HG02840 (cell line): ENCODE measurements around the gene RANGAP1.
A peak's percentile ranks its signal among the peaks of the same experiment; 100 is the strongest.

Source experiments
- ATAC-seq: cut with Tn5 transposase; IDR thresholded peaks from one replicate; pipeline ENCODE4 v1.9.1; 2021; ENCODE audit warnings: mild to moderate bottlenecking, moderate library complexity, moderate number of reproducible peaks; ENCODE audit not compliant: unreplicated experiment, low FRiP score

The RANGAP1 gene

GRCh38 chr22:41204066-41204465 lies 81.9 kb downstream of the RANGAP1 start:
- ATAC-seq = no peak

DNA sequence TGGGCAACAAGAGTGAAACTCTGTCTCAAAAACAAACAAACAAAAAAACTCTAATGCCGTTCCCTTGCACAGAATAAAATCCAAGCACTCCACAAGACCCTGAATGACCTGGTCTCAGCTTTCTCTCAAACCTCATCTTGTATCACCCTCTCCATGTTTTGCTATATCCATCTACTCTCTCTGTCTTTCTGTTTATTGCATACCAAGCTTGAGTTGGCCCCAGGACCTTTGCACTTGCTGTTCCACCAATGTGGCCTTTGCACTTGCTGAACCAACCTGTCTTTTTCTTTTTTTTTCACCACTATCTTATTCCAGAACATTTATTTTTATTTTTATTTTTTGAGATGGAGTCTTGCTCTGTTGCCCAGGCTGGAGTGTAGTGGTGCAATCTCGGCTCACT lies 82.9 kb downstream of the RANGAP1 start:
- ATAC-seq = no peak

- ATAC-seq = no peak
Observed at GRCh38 chr22:41201141-41201540, 84.8 kb downstream of the RANGAP1 start.

DNA sequence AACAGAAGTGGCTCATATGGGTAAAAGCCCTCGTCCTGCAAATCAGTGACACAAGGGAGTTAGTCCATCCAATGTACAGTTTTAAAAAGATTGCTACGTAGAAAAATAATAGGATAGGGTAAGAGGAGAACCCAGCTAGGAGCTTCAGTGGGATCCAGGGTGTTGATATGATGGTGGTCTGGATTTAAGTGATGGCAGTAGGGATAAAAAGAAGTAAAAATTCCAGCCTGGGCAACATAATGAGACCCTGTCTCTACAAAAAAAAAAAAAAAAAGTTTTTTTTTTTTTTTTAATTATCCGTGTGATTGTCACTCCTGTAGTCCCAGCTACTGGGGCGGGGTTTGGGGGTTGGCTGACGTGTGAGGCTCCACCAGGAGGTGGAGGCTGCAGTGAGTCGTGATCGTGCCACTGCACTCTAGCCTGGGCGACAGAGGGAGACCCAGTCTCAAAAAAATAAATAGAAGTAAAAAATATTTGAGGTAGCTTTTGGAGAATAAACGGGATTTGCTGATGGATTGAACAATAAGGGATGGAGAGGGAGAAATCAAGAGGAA lies 87.9 kb downstream of the RANGAP1 start:
- no peak for ATAC-seq

- peak; percentile 79 for ATAC-seq
Observed at GRCh38 chr22:41197038-41197972, 88.7 kb downstream of the RANGAP1 start.
